GM10248 (cell line): Measurements from ENCODE around the gene OSBPL5.

Source experiments
- CTCF ChIA-PET: fragments of 300-600 bp; sonication (Branson Sonifier 250); formaldehyde crosslinking; extraction: SDS; loops from one replicate; lab custom pipeline; 2021; ENCODE audit warnings: antibody characterized with exemption; lab: Yijun Ruan, JAX
- POLR2A ChIA-PET: fragments of 350-650 bp; sonication (Branson Sonifier 250); formaldehyde crosslinking; extraction: SDS; loops from one replicate; lab custom pipeline; 2020; ENCODE audit warnings: antibody characterized with exemption; lab: Yijun Ruan, JAX
- DNase-seq: peaks from one replicate; pipeline ENCODE4 v3.0.0; 2012; ENCODE audit errors: extremely low spot score
- TF ChIP-seq, protein P1 (sequence below): IDR thresholded peaks from 2 replicates; pipeline ENCODE4 v1.5.1; 2012; ENCODE audit warnings: mild to moderate bottlenecking, low read depth; ENCODE audit errors: extremely low read depth, missing control alignments, control extremely low read depth

Gene OSBPL5

DNA sequence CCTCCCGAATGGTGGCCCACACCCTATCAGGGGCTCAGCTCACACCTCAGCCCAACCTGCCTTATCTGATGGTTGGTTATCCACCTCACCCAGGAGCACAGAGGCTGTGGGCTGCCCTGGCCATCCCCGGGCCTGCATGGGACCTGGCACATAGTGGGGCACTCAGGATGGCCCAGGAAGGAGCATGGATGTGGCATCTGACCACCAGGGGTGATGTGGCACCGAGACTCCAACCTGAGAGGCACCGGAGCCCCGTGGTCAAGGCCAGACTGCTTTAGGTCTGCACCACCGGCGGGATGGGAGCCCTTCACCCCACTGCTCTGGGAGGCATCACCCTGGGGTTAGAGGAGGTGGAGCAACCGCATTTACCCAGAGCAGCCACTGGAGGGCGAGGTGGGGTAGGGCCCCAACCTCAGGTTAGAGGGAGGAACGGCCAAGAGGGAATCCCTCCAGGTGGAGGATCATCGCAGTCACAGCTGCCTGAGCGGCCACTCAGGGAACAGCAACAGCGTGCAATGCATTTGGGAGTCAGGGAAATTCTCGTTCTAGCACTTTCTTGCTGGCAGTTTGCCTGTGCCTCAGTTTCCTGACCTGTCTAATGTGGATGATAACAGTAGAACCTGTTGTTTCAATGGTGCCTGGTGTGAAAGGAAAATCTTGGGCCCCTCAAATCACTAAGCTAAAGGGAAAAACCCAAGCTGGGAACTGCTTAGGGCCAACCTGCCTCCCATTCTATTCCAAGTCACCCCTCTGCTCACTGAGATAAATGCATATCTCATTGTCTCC lies 55.0 kb downstream of the OSBPL5 start:
- DNase-seq = peak; percentile 75
- CTCF ChIA-PET = interaction anchor here (0.9 to 1.8 kb wide), 5 partner anchors 17 to 579 kb away, joined by 3 to 6 read pairs (median 3); no protein-coding TSS in a partner anchor
- TF ChIP-seq, protein P1, sequence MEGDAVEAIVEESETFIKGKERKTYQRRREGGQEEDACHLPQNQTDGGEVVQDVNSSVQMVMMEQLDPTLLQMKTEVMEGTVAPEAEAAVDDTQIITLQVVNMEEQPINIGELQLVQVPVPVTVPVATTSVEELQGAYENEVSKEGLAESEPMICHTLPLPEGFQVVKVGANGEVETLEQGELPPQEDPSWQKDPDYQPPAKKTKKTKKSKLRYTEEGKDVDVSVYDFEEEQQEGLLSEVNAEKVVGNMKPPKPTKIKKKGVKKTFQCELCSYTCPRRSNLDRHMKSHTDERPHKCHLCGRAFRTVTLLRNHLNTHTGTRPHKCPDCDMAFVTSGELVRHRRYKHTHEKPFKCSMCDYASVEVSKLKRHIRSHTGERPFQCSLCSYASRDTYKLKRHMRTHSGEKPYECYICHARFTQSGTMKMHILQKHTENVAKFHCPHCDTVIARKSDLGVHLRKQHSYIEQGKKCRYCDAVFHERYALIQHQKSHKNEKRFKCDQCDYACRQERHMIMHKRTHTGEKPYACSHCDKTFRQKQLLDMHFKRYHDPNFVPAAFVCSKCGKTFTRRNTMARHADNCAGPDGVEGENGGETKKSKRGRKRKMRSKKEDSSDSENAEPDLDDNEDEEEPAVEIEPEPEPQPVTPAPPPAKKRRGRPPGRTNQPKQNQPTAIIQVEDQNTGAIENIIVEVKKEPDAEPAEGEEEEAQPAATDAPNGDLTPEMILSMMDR = peak; percentile 23
- POLR2A ChIA-PET = no interaction called here

DNA sequence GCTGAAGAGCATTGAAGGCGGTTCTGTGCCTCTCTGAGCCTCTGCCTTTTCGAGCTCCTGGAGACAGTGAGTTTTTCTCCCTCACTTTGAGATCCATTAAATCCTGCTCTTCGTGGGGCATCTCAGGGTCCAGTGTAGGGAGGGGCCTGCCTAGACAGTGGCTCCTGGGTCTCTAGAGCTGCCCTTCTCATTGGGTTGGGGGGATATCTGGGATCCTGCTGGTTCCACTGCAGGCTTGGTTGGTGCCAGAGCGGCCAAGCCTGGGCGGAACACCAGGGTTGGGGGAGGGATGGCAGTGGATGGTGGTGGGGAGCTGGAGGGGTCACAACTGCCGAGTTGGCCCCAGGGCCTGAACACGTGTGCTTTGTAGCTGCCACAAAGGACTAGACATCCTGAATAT lies 55.7 kb downstream of the OSBPL5 start:
- POLR2A ChIA-PET = no interaction called here
- TF ChIP-seq, protein P1 = no peak
- no peak for DNase-seq
- CTCF ChIA-PET = interaction anchor here (1.2 to 1.8 kb wide), 3 partner anchors 18 to 579 kb away, joined by 3 to 6 read pairs (median 6); no protein-coding TSS in a partner anchor

DNA sequence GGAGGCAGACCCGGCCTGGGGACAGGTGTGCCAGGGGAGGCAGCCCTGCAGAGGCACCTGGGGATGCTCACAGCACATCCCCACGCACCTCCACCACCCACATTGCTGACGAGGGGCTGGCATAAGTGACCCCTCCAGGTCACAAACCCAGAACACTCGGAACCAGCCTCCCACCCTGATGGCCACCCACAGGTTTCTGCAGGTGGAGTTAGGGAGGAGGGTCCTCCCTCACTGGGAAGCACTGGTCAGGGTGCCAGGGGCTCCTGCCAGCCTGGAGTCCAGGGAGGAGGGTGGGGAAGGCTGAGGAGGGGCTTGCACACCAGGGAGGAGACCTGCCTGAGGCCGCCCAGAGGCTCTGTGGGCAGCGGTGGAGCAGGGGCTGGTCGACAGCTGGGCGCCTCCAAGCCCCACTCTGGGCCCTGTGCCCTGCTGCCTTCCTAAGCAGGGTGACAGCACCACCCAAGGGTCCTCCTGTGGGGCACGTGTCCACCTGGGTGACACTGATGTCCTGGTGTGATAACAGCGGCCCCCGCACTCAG lies 56.9 kb downstream of the OSBPL5 start:
- ChIA-PET POLR2A (no interaction called here), CTCF (interaction anchor here (1.2 to 1.3 kb wide), 2 partner anchors 17 to 577 kb away, joined by 3 to 6 read pairs; no protein-coding TSS in a partner anchor)
- no peak for DNase-seq
- TF ChIP-seq, protein P1 = no peak

DNA sequence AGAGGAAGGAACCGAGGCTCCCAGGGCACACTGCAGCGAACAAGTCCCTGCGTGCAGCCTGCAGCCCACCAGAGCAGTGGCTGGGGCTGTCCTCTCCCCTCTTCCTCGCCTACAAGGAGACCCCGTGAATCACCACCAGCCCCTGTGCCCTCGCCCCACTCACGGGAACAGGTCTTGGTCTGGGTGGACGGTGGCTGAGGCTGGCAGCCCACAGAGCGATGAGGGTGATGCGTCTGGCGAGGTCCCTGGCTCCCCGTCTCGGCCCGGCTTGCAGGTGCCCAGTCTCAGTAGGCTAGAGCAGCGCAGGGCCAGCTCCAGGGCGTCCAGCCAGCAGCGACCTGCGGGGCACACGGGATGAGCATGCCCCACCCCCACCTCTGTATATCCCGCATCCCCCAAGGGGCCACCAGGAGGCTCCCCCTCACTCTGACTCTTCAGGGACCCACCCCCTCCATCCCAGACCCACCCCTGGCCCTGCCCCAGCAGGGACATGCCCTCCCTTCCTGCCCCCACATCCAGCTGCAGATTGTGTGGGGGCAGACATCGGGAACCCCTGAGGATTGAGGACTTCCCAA lies 57.4 kb downstream of the OSBPL5 start:
- ChIA-PET CTCF (no interaction called here), POLR2A (no interaction called here)
- TF ChIP-seq, protein P1 = no peak
- DNase-seq = no peak

DNA sequence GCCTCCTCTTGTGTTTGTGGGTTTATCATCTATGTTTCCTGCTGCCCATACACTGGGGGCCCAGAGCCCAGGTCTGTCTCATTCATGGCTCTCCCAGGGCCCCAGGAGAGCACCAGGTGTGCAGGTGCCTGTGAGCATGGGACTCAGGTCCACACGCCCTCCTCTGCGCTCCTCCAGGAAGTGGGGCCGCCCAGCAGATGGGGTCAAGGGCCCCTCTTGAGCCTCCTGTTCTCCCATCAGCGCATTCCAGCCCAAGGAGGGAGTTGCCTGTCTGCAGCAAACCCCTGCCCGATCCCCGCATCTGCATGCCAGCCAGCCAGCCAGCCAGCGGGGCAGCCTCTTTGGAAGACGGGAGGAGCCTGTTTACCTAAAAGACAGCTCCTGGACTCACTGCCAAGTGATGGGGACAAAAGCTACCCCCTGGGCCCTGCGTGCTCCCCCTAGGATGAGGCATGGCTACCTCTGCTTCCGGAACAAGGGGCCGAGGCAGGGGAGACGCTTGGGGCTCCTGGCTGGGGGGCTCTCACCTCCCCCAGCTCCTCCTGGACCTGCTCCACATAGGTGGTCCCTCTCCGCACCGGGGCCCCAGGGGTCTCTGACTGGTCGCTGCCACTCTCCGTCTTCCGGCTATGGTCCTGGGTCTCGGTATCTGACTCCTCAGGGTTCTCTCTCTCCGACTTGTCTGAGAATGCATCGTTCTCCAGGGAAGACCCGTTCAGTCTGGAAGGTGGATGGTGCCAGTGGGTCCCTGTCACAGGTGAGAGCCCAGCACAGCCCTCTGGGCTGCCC lies 58.2 kb downstream of the OSBPL5 start:
- no peak for DNase-seq
- TF ChIP-seq, protein P1 = no peak
- ChIA-PET POLR2A (no interaction called here), CTCF (no interaction called here)
